ENCODE results near the gene ACTL10.

ACTL10 gene

GRCh38 chr20:33650111-33650752 is 16.5 kb upstream of the ACTL10 start:
- no peak for DNase-seq

- DNase-seq, result no peak
These were observed 15.8 kb upstream of the ACTL10 start for GRCh38 chr20:33650753-33651561.

- no peak for DNase-seq
These were observed 15.1 kb upstream of the ACTL10 start for GRCh38 chr20:33651562-33652048.

- peak; percentile 32 for DNase-seq
These were observed 13.4 kb upstream of the ACTL10 start for GRCh38 chr20:33653218-33653899.

GRCh38 chr20:33653900-33654596 is 12.7 kb upstream of the ACTL10 start:
- DNase-seq, result no peak

- DNase-seq, result no peak
These were observed 12.0 kb upstream of the ACTL10 start for GRCh38 chr20:33654680-33655161.

GRCh38 chr20:33655164-33655563 is 11.6 kb upstream of the ACTL10 start:
- DNase-seq, result no peak

- DNase-seq, result no peak
These were observed 10.5 kb upstream of the ACTL10 start for GRCh38 chr20:33656010-33656782.

- no peak for DNase-seq
These were observed 9.7 kb upstream of the ACTL10 start for GRCh38 chr20:33656783-33657703.

GRCh38 chr20:33657704-33658095 is 9.0 kb upstream of the ACTL10 start:
- DNase-seq, result no peak

GRCh38 chr20:33658510-33658909 is 8.2 kb upstream of the ACTL10 start:
- no peak for DNase-seq

- DNase-seq, result no peak
These were observed 7.8 kb upstream of the ACTL10 start for GRCh38 chr20:33658929-33659328.

GRCh38 chr20:33659341-33660034 is 7.3 kb upstream of the ACTL10 start:
- DNase-seq, result no peak

GRCh38 chr20:33660035-33660684 is 6.6 kb upstream of the ACTL10 start:
- no peak for DNase-seq

- DNase-seq, result no peak
These were observed 6.1 kb upstream of the ACTL10 start for GRCh38 chr20:33660685-33661058.

GRCh38 chr20:33662172-33662571 is 4.6 kb upstream of the ACTL10 start, which contains the start of gene C20orf144:
TSS of gene C20orf144 (plus strand) at chr20:33662327. CDS start at chr20:33662346, 19 bp downstream.
- DNase-seq, result no peak

GRCh38 chr20:33663161-33664084 is 3.3 kb upstream of the ACTL10 start:
- peak; percentile 87 for DNase-seq

GRCh38 chr20:33664085-33664761 is 2.5 kb upstream of the ACTL10 start:
- no peak for DNase-seq

Data from stimulated activated CD4-positive, alpha-beta T cell treated with anti-CD3 and anti-CD28 coated beads, Interleukin-4, amount 100 ng/mL, for 1 hour (primary cell).